ENCODE results near the gene MRPL20.
"Not testable (repeated sequence)": the region's sequence is repeated elsewhere in the genome, so short reads cannot be mapped to it uniquely, and the experiment has no call there.

DNA sequence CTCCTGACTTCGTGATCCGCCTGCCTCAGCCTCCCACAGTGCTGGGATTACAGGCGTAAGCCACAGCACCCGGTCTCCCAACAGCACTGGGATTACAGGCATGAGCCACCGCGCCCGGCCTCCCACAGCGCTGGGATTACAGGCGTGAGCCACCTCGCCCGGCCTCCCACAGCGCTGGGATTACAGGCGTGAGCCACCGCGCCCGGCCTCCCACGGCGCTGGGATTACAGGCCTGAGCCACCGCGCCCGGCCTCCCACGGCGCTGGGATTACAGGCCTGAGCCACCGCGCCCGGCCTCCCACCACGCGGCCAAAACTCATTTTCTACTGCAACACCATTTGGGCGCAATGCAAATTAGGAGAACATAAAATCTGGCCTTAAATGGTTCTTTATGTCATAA lies 21.8 kb downstream of the MRPL20 start:
- not testable (repeated sequence) for TF ChIP-seq CTCF (IDR thresholded peaks at IDR 0.05; ENCODE audit: low read length); EZH2 (IDR thresholded peaks at IDR 0.05; ENCODE audit: borderline replicate concordance, low read length)

Data from OCI-LY1 (cell line).